K562 (cell line): ENCODE data around the gene PREX1. TPM values are rescaled to one million over a fixed set of nuclear protein-coding genes. Genes with fewer than 3 reads are reported as not detected.

ENCODE experiments used
- ATAC-seq: fragments of 200-7000 bp; cut with Tn5 transposase; 3 replicates; pipeline ENCODE4 v1.9.1; 2020; ENCODE audit warnings: moderate library complexity
- BruUV-seq: library from RNA; stranded (reverse); fragments of 400-500 nt; replicated peaks from 2 replicates; lab custom pipeline; 2021; lab: Mats Ljungman, UMichigan
- CTCF ChIA-PET: fragments of 300-600 bp; formaldehyde crosslinking; extraction: SDS; loops from one replicate; lab custom pipeline; 2021; ENCODE audit warnings: low intra/inter-chr PET ratio; lab: Yijun Ruan, JAX
- POLR2A ChIA-PET: fragments of 300-600, 350-650 bp; sonication (Branson Sonifier 250); formaldehyde crosslinking; extraction: SDS; loops from one replicate; lab custom pipeline; 2021; ENCODE audit warnings: antibody characterized with exemption, inconsistent platforms; lab: Yijun Ruan, JAX
- DNase-seq, 4 experiments: peaks; one replicate each; pipeline versions ENCODE4 v3.0.0 to v3.0.0-alpha.2; 2011 to 2018; ENCODE audit warnings: low spot score in 3 of 4, mixed read lengths in 3 of 4; ENCODE audit errors: extremely low read depth in 1 of 4
- FAIRE-seq: peaks from 2 replicates; lab custom pipeline; 2011; peaks lifted over from hg19 to GRCh38; lab: Jason Lieb, UNC
- H2AFZ ChIP-seq: 2 replicates; pipeline ENCODE4 v1.6.0; 2011; ENCODE audit warnings: low read depth, low read length, control low read depth, inconsistent platforms
- H3K27ac ChIP-seq: fragments of 200-600 bp; 3 replicates; pipeline ENCODE4 v1.8.0; 2011; ENCODE audit warnings: low read depth, mild to moderate bottlenecking, control low read depth, inconsistent platforms, low read length, moderate library complexity, mixed read lengths; ENCODE audit errors: extremely low read depth
- H3K27me3 ChIP-seq, 2 experiments: fragments of 300-600 bp in 1 of 2; 2 replicates in 1 of 2; 3 replicates in 1 of 2; pipeline versions ENCODE4 v1.6.0 to v1.8.0; 2011; ENCODE audit warnings: inconsistent platforms in 2 of 2, low read length in 2 of 2, mild to moderate bottlenecking in 1 of 2, mixed read lengths in 1 of 2, moderate library complexity in 1 of 2; ENCODE audit not compliant: control insufficient read depth in 2 of 2, insufficient read depth in 2 of 2
- H3K36me3 ChIP-seq: fragments of 300-600 bp; 3 replicates; pipeline ENCODE4 v1.8.0; 2011; ENCODE audit warnings: mild to moderate bottlenecking, low read length, inconsistent platforms; ENCODE audit not compliant: control insufficient read depth, insufficient read depth
- H3K4me1 ChIP-seq, 2 experiments: fragments of 200-600 bp in 1 of 2; replicated peaks in 1 of 2; 2 replicates in 1 of 2; 3 replicates in 1 of 2; pipeline versions ENCODE4 v1.5.1 to v1.8.0; 2011; ENCODE audit warnings: inconsistent platforms in 2 of 2, low read length in 2 of 2, mild to moderate bottlenecking in 1 of 2, mixed read lengths in 1 of 2, moderate library complexity in 1 of 2; ENCODE audit not compliant: control insufficient read depth in 2 of 2, insufficient read depth in 2 of 2
- H3K4me2 ChIP-seq: 2 replicates; pipeline ENCODE4 v1.6.1; 2011; ENCODE audit warnings: low read length, control low read depth, inconsistent platforms, mixed read lengths; ENCODE audit not compliant: insufficient read depth
- H3K4me3 ChIP-seq: fragments of 200-600 bp; sonication (generic), shearing (Covaris generic); 2 replicates; pipeline ENCODE4 v1.5.1; 2016; ENCODE audit warnings: control low read depth, inconsistent platforms
- H3K79me2 ChIP-seq: fragments of 200-600 bp; 3 replicates; pipeline ENCODE4 v1.8.0; 2011; ENCODE audit warnings: low read length, inconsistent platforms; ENCODE audit not compliant: control insufficient read depth, insufficient read depth
- H3K9ac ChIP-seq, 2 experiments: 2 replicates each; pipeline versions ENCODE4 v1.6.0 to v1.6.1; 2011; ENCODE audit warnings: low read depth in 2 of 2, low read length in 2 of 2, control low read depth in 1 of 2, inconsistent platforms in 1 of 2, mild to moderate bottlenecking in 1 of 2, mixed read lengths in 1 of 2; ENCODE audit not compliant: insufficient read depth in 1 of 2
- H3K9me1 ChIP-seq: one replicate; pipeline ENCODE4 v1.6.0; 2011; ENCODE audit warnings: inconsistent platforms, mild to moderate bottlenecking, low read length, moderate library complexity; ENCODE audit not compliant: control insufficient read depth, insufficient read depth
- H3K9me3 ChIP-seq: replicated peaks from 2 replicates; pipeline ENCODE4 v1.5.1; 2011; ENCODE audit warnings: low read depth, low read length, inconsistent platforms; ENCODE audit not compliant: control insufficient read depth, insufficient read depth
- H4K20me1 ChIP-seq: replicated peaks from 2 replicates; pipeline ENCODE4 v1.6.1; 2011; ENCODE audit warnings: low read length, inconsistent platforms, mixed read lengths; ENCODE audit not compliant: control insufficient read depth, insufficient read depth
- CBFA2T2 ChIP-seq: fragments of 450-650 bp; conservative IDR thresholded peaks from 2 replicates; pipeline ENCODE4 v1.6.1; 2017; ENCODE audit warnings: mild to moderate bottlenecking
- FOXJ2 ChIP-seq: fragments of 200-800 bp; sonication (Bioruptor generic); IDR thresholded peaks from 2 replicates; pipeline ENCODE4 v1.6.1; 2016; ENCODE audit warnings: missing genetic modification characterization, missing compliant biosample characterization
- NFIC ChIP-seq: fragments of 450-650 bp; IDR thresholded peaks from 2 replicates; pipeline ENCODE4 v1.6.1; 2017; ENCODE audit warnings: mild to moderate bottlenecking, inconsistent platforms
- NFYB ChIP-seq: IDR thresholded peaks from 2 replicates; pipeline ENCODE4 v1.6.1; 2011; ENCODE audit warnings: mild to moderate bottlenecking, moderate library complexity; ENCODE audit not compliant: insufficient read length; ENCODE audit errors: extremely low read depth
- RAD51 ChIP-seq: fragments of 450-650 bp; IDR thresholded peaks from 2 replicates; pipeline ENCODE4 v1.7.1; 2016; ENCODE audit warnings: low read depth, mild to moderate bottlenecking, borderline replicate concordance
- WGBS: fragments of 100-300 bp; shearing (Covaris generic); methylation state at CpG from one replicate; pipeline ENCODE4 v1.1.6; 2016; ENCODE audit warnings: low coverage, mixed read lengths; ENCODE audit not compliant: insufficient coverage; ENCODE audit errors: missing lambda C conversion rate; 5-methylcytosine and 5-hydroxymethylcytosine counted together
- in situ Hi-C: fragments of 300-500 bp; cut with MboI; formaldehyde crosslinking; loops from 4 replicates; pipeline ENCODE4 v1.15.0; 2018; ENCODE audit warnings: inconsistent platforms, mixed read lengths
- intact Hi-C: fragments of 100-400 bp; cut with micrococcal nuclease; formaldehyde crosslinking; loops from 2 replicates; pipeline ENCODE4 v1.14.2; 2022
- polyA plus RNA-seq, 8 experiments: library from polyadenylated mRNA; depleted of rRNA in 4 of 8; stranded (reverse) in 5 of 8; unstranded in 3 of 8; fragments of >200 nt; fragmentation: Nextera tagmentation in 2 of 8; fragmentation: Illumina TruSeq in 1 of 8; extraction: Ambion mirVana in 2 of 8; extraction: Trizol in 1 of 8; gene quantifications; 2 replicates each; pipeline versions ENCODE4 v1.2.1 to v1.2.3, GENCODE V29; 2011 to 2014; ENCODE audit warnings: inconsistent platforms in 1 of 8, missing spikeins in 1 of 8
- total RNA-seq, 7 experiments: library from RNA; depleted of rRNA in 6 of 7; stranded (reverse); fragments of >200 nt in 6 of 7; fragmentation: Illumina TruSeq in 2 of 7; extraction: Trizol in 2 of 7; gene quantifications; 2 replicates each; pipeline versions ENCODE4 v1.2.1 to v1.2.3, GENCODE V29; 2011 to 2021; ENCODE audit warnings: low replicate concordance in 1 of 7
- TF ChIP-seq, protein P1 (sequence below): sonication (generic); formaldehyde crosslinking; IDR thresholded peaks from 2 replicates; pipeline ENCODE4 v1.5.0; 2020; ENCODE audit warnings: missing genetic modification reagents
- TF ChIP-seq, protein P2 (sequence below): sonication (generic); formaldehyde crosslinking; IDR thresholded peaks from 2 replicates; pipeline ENCODE4 v1.9.0; 2022; ENCODE audit warnings: mild to moderate bottlenecking, missing genetic modification reagents
- TF ChIP-seq, protein P3 (sequence below): fragments of 250-450 bp; sonication (Bioruptor Pico); IDR thresholded peaks from 2 replicates; pipeline ENCODE4 v1.6.1; 2021; ENCODE audit warnings: mild to moderate bottlenecking

PREX1 gene
- total and polyA plus RNA-seq, 9 of the 15 experiments (the other 6 are each of a cell fraction or from before 2014, with no cell fraction given), result 0.37 to 10.4 (median 4.8) TPM

DNA sequence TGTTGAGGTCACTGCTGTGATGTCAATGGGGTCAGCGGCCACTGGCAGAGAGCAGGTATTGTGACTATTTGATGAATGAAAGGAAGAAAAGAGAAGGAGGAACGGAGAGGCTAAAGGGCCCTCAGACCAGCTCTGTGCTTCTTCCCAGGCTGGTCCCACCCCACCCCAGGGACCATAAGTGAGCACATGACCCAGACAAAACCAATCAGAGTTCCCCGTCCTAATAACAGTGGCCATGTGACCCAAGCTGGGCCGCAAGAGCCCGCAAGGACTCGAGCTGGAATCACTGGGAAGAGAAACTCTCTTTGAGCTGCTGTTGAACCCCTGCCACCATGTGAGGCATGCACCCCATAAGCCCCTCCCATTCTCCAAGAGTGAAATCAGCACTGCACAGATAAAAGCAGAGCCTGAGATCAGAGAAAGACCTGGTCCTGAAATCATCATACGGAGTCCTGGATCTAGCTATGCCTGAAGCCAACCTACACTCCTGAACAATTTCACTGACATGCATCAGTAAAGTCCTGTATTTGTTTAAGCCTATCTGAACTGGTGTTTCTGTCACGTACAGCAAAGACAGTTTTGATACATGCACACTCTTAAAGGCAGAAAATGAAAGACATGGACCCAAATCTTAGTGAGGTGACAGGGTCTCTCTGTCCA, 90.2 kb downstream of the PREX1 start:
- FAIRE-seq (no peak), ATAC-seq (peak; percentile 76), DNase-seq (peak in 2 of 4 experiments; percentile 10 to 33)
- in situ Hi-C loops (no loop called here), intact Hi-C loops (no loop called here)
- ChIA-PET POLR2A (no interaction called here), CTCF (no interaction called here)
- Histone ChIP-seq H3K9me1 (no peaks in the 10 kb centered on the region), H3K79me2 (no peaks in the 10 kb centered on the region), H3K9ac (no peak overlapping the region), H3K4me1 (no peaks in the 10 kb centered on the region), H3K4me2 (no peak overlapping the region), H3K27me3 (no peaks in the 10 kb centered on the region), H3K27ac (no peak overlapping the region), H3K4me3 (no peak overlapping the region), H4K20me1 (no peaks in the 10 kb centered on the region), H2AFZ (0 out of 2 replicates have a peak overlapping the region, but pooled peaks have one; percentile 17), H3K36me3 (peaks cover 4% of the 10 kb centered on the region; the same call in 1 of the 3 replicates), H3K9me3 (no peaks in the 10 kb centered on the region)
- no TSS peak for BruUV-seq
- TF ChIP-seq CBFA2T2 (peak; percentile 23; the same call in 1 of the 2 replicates), FOXJ2 (tag) (no peak), RAD51 (peak; percentile 83), NFIC (no peak), NFYB (peak; percentile 8)
- TF ChIP-seq, protein P1, sequence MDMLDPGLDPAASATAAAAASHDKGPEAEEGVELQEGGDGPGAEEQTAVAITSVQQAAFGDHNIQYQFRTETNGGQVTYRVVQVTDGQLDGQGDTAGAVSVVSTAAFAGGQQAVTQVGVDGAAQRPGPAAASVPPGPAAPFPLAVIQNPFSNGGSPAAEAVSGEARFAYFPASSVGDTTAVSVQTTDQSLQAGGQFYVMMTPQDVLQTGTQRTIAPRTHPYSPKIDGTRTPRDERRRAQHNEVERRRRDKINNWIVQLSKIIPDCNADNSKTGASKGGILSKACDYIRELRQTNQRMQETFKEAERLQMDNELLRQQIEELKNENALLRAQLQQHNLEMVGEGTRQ (CRISPR knock-in tag), result peak; percentile 78
- TF ChIP-seq, protein P2, sequence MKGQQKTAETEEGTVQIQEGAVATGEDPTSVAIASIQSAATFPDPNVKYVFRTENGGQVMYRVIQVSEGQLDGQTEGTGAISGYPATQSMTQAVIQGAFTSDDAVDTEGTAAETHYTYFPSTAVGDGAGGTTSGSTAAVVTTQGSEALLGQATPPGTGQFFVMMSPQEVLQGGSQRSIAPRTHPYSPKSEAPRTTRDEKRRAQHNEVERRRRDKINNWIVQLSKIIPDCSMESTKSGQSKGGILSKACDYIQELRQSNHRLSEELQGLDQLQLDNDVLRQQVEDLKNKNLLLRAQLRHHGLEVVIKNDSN (CRISPR knock-in tag), result peak; percentile 65
- TF ChIP-seq, protein P3, sequence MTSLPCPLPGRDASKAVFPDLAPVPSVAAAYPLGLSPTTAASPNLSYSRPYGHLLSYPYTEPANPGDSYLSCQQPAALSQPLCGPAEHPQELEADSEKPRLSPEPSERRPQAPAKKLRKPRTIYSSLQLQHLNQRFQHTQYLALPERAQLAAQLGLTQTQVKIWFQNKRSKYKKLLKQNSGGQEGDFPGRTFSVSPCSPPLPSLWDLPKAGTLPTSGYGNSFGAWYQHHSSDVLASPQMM (CRISPR knock-in tag), result no peak
- WGBS, result 22% methylated on average over 7 of the region's 8 CpGs
